Tibial artery (tissue), 4 donors: ENCODE data around the gene BABAM2.

Experiments used
- DNase-seq, 2 donors: peaks; one replicate each; pipeline ENCODE4 v3.0.0-alpha.2; 2019
- H3K27ac ChIP-seq, 2 donors: fragments of 200-600 bp; sonication (generic) in 1 of 2; 1 replicate in 1 of 2; 2 replicates in 1 of 2; pipeline ENCODE4 v1.5.1; 2018 to 2019; ENCODE audit warnings: mild to moderate bottlenecking in 1 of 2
- H3K27me3 ChIP-seq, 2 donors: fragments of 200-600 bp; sonication (generic) in 1 of 2; one replicate each; pipeline versions ENCODE4 v1.5.1 to v1.6.0; 2016 to 2019
- H3K36me3 ChIP-seq, 3 donors: fragments of 200-600 bp; sonication (generic) in 2 of 3; one replicate each; pipeline ENCODE4 v1.5.1; 2016 to 2019; ENCODE audit warnings: mild to moderate bottlenecking in 2 of 3
- H3K4me1 ChIP-seq, 4 donors: fragments of 200-600 bp; sonication (generic) in 2 of 4; 1 replicate in 3 of 4; 2 replicates in 1 of 4; pipeline ENCODE4 v1.5.1; 2016 to 2019
- H3K4me3 ChIP-seq, 2 donors: fragments of 200-600 bp; sonication (generic) in 1 of 2; 1 replicate in 1 of 2; 2 replicates in 1 of 2; pipeline ENCODE4 v1.5.1; 2018 to 2019; ENCODE audit warnings: mild to moderate bottlenecking in 2 of 2
- H3K9me3 ChIP-seq, 3 donors: fragments of 200-600 bp; sonication (generic) in 1 of 3; one replicate each; pipeline ENCODE4 v1.5.1; 2016 to 2019
- intact Hi-C: fragments of 100-400 bp; cut with DNase I; formaldehyde crosslinking; loops from one replicate; pipeline ENCODE4 v1.15.0; 2023; ENCODE audit warnings: low total_unique reads
- TF ChIP-seq, protein P1 (sequence below), 2 experiments: fragments of 200-600 bp in 1 of 2; fragments of 450-650 bp in 1 of 2; IDR thresholded peaks; one replicate each; pipeline ENCODE4 v1.5.1; 2017 to 2019; ENCODE audit warnings: antibody characterized with exemption in 2 of 2, mild to moderate bottlenecking in 1 of 2, moderate library complexity in 1 of 2

BABAM2 gene

DNA sequence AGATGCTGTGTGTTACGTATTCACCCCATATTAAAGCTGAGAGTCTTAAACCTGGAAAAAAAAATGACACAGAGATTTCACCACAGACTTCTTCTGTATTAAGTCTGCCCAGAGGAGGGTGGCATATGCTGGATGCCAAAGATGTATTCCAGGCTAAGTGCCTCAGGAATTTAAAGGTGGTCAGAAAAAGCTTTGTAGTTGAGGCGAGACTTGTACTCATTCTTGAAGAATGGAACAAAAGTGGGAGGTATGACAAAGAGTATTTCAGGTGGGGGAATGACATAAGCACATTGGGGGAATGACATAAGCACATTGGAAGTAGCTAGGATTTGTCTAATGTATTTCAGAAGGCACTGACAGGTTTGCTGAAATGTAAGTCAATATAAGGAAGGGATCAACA lies 98.6 kb downstream of the BABAM2 start:
- Histone ChIP-seq H3K4me3 (no peak overlapping the region), H3K9me3 (no peaks in the 10 kb centered on the region), H3K4me1 (peaks cover 0 to 12% (median under 1%) of the 10 kb centered on the region in 4 donors), H3K36me3 (no peaks in the 10 kb centered on the region), H3K27ac (no peak overlapping the region), H3K27me3 (no peaks in the 10 kb centered on the region)
- DNase-seq: no peak
- TF ChIP-seq, protein P1, sequence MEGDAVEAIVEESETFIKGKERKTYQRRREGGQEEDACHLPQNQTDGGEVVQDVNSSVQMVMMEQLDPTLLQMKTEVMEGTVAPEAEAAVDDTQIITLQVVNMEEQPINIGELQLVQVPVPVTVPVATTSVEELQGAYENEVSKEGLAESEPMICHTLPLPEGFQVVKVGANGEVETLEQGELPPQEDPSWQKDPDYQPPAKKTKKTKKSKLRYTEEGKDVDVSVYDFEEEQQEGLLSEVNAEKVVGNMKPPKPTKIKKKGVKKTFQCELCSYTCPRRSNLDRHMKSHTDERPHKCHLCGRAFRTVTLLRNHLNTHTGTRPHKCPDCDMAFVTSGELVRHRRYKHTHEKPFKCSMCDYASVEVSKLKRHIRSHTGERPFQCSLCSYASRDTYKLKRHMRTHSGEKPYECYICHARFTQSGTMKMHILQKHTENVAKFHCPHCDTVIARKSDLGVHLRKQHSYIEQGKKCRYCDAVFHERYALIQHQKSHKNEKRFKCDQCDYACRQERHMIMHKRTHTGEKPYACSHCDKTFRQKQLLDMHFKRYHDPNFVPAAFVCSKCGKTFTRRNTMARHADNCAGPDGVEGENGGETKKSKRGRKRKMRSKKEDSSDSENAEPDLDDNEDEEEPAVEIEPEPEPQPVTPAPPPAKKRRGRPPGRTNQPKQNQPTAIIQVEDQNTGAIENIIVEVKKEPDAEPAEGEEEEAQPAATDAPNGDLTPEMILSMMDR (IDR thresholded peaks at IDR 0.05): no peak
- intact Hi-C loops: no loop called here

DNA sequence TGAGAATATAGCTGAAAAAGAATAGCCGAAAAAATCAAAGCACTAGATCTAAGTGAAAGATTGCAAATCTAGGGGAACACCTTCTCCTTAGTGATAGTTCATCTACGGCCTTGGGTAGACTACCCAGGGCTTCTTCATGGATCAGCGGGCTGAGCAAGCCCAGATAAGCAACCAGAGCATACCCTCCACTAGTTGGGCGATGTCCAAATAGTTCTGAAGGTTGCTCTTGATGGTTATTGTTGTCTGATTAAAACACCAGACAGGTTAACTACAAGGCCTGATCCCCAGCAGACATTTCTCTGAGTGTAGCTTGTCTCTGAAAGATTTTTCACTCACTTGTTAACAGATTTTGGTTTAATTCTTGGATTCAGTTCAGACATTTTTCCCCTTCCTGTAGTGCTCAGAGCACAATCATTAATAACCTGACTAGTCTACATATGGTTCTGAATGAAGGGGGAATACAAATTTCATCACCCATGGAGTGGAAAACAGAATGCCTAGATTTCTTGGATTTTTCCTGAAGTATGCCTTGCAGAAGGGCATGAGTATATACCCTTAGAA lies 99.6 kb downstream of the BABAM2 start:
- TF ChIP-seq, protein P1 (IDR thresholded peaks at IDR 0.05): no peak
- H3K36me3 ChIP-seq: no peaks in the 10 kb centered on the region
- no peak overlapping the region for H3K27ac ChIP-seq
- H3K27me3 ChIP-seq: no peaks in the 10 kb centered on the region
- H3K9me3 ChIP-seq: no peaks in the 10 kb centered on the region
- intact Hi-C loops: no loop called here
- DNase-seq: no peak
- no peak overlapping the region for H3K4me3 ChIP-seq
- H3K4me1 ChIP-seq: peaks cover 0 to 12% (median under 1%) of the 10 kb centered on the region in 4 donors

DNA sequence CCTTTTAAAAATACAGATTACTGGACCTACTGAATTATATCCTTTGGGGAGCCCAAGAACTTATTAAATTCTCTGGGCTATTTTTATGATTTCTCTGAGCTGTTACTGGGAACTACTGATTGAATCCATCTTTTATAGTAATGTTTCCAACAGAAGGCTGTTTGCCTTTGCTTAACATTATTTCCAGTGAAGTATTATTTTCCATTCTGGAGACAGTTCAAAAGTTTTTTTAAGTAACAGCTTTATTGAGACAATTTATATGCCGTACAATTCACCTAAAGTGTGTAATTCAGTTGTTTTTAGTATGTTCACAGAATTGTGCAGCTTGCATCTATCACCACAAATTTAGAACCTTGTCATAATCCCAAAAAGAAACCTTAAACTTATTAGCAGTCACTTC lies 100.6 kb downstream of the BABAM2 start:
- H3K36me3 ChIP-seq: no peaks in the 10 kb centered on the region
- H3K9me3 ChIP-seq: no peaks in the 10 kb centered on the region
- no peaks in the 10 kb centered on the region for H3K27me3 ChIP-seq
- H3K27ac ChIP-seq: no peak overlapping the region
- no peak overlapping the region for H3K4me3 ChIP-seq
- DNase-seq: no peak
- TF ChIP-seq, protein P1 (IDR thresholded peaks at IDR 0.05): no peak
- peaks cover 0 to 12% (median under 1%) of the 10 kb centered on the region in 4 donors for H3K4me1 ChIP-seq
- intact Hi-C loops: no loop called here

DNA sequence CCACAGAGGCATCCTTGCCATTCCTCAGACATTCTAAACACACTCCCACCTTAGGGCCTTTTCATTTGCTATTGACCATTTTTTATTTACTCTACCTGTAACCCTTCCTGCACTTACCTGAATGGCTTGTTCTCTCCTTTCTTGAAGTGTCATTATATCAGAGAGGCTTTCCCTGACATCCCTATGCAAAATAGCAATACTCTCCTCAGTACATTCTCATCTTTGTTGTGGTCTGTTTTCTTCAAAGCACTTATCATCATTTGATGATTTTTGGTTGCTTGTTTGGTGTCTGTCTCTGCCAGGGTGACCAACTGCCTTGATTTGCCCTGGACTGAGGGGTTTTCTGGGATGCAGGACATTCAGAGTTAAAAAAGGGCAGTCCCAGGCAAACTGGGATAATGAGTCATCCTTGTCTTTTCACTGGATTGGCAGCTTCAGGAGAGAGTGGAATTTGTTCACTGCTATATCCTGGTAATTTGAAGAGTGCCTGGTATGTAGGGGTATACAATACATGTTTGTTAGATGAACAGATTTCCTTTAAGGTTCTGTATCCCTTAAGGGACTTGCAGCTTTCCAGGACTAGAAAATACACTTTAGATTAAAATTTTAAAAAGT lies 102.4 kb downstream of the BABAM2 start:
- H3K9me3 ChIP-seq: no peaks in the 10 kb centered on the region
- H3K4me1 ChIP-seq: peaks cover 0 to 12% (median under 1%) of the 10 kb centered on the region in 4 donors
- H3K27ac ChIP-seq: no peak overlapping the region
- no peak for DNase-seq
- intact Hi-C loops: no loop called here
- H3K27me3 ChIP-seq: no peaks in the 10 kb centered on the region
- H3K4me3 ChIP-seq: no peak overlapping the region
- no peaks in the 10 kb centered on the region for H3K36me3 ChIP-seq
- TF ChIP-seq, protein P1 (IDR thresholded peaks at IDR 0.05): no peak

DNA sequence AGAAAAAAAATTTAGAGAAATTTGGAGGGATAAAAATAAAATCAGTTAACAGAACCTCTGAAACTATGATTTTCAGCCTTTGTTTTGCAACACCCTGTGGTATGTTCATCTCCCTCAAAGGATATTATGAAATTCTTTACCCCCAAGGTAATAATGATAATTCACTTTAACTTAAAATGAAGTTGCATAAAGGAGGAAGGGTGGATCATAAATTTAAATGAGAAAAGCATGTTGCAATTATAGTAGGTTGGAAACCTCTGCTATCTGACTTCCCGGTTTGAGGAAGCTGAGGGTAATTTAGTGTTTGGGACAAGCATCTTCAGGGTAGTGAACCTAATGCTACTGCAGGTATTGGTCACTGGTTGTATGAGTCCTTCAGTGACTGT lies 102.9 kb downstream of the BABAM2 start:
- Histone ChIP-seq H3K27me3 (no peaks in the 10 kb centered on the region), H3K9me3 (no peaks in the 10 kb centered on the region), H3K4me3 (no peak overlapping the region), H3K27ac (no peak overlapping the region), H3K4me1 (peaks cover 0 to 12% (median under 1%) of the 10 kb centered on the region in 4 donors), H3K36me3 (no peaks in the 10 kb centered on the region)
- intact Hi-C loops: no loop called here
- TF ChIP-seq, protein P1 (IDR thresholded peaks at IDR 0.05): no peak
- no peak for DNase-seq
